NB4 (cell line): ENCODE measurements around the gene ANP32A.

Source experiments
- DNase-seq: peaks from one replicate; pipeline ENCODE4 v3.0.0; 2010; ENCODE audit warnings: low read depth
- H3K4me3 ChIP-seq: one replicate; pipeline ENCODE4 v1.5.1; 2011; ENCODE audit warnings: mild to moderate bottlenecking, low read depth, low read length, moderate library complexity
- CTCF ChIP-seq: IDR thresholded peaks from one replicate; pipeline ENCODE4 v1.5.1; 2012; ENCODE audit warnings: low read depth, low read length
- MAX ChIP-seq: IDR thresholded peaks from 2 replicates; pipeline ENCODE4 v1.6.1; 2011; ENCODE audit warnings: low read depth, low read length
- MYC ChIP-seq: IDR thresholded peaks from 2 replicates; pipeline ENCODE4 v1.6.1; 2011; ENCODE audit warnings: low read depth, low read length
- POLR2A ChIP-seq: IDR thresholded peaks from 2 replicates; pipeline ENCODE4 v1.6.1; 2011; ENCODE audit warnings: mild to moderate bottlenecking; ENCODE audit not compliant: insufficient read length; ENCODE audit errors: extremely low read depth

Gene ANP32A

DNA sequence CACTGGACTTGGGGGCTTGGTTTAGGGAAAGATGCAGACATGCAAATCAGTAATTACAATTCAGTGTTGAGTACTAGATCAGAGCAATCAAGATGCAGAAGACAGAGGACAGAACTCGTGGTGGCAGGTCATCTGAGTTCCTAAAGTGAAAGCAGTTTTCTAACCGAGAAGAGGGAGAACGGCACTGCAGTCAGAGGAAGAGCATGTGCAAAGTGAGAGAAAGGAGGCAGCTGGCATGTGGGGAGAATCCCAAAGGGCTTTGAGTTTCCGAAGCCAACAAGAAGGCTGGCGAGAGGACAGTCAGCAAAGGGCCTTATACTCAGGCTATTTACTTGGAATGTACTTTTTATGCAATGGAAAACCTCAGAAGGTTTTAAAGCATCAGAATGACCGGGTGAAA lies 87.0 kb downstream of the ANP32A start:
- H3K4me3 ChIP-seq: no peak overlapping the region
- no peak for DNase-seq
- no peak for TF ChIP-seq POLR2A
- TF ChIP-seq CTCF: no peak
- no peak for TF ChIP-seq MYC
- 0 out of 2 replicates have a peak, but pooled peaks have one; percentile 11 for TF ChIP-seq MAX

DNA sequence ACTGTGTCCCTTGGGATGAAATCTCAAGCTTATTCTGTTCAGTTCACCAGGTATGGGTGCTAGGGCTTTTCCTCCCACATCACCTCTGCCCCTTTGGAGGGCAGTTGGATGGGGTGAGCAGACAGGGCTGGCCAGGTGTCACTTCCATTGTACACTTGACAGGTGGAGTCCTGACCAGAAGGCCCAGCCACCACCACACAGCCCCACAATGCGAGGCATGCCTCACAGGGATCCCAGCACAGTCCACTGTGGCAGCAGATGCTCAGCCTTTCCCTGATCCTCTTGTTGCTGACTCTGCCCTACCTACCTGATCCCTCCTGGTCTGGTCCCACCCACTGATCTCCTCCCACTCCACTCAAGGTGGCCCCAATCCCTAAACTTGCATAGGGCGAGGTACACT lies 88.2 kb downstream of the ANP32A start:
- no peak overlapping the region for H3K4me3 ChIP-seq
- no peak for DNase-seq
- TF ChIP-seq MAX (no peak), POLR2A (no peak), MYC (no peak), CTCF (no peak)

- TF ChIP-seq MAX: no peak
- TF ChIP-seq POLR2A: no peak
- no peak for TF ChIP-seq CTCF
- TF ChIP-seq MYC: no peak
- H3K4me3 ChIP-seq: no peak overlapping the region
- DNase-seq: no peak
Observed at GRCh38 chr15:68730976-68731897, 89.5 kb downstream of the ANP32A start.

DNA sequence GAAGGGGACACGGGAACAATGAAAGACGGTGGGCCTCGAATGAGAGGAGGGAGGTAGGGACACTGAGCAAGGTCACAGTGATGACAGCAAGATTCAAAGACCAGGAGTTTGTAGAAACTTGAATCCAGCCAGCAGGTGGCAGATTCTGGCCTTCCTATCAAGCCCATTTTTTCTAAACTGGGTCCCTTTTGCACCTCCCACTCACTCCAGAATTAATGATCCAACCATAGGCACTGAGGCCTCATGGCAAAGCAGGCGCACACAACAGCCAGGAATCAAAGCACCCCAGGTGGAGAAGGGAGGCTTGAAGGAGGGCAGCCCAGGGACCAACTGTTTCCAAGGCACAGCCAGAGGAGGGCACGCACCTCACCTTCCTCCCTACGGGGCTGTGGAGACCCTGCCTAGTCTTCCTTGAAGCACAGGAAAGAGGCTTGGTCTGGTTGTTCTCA lies 90.2 kb downstream of the ANP32A start:
- no peak overlapping the region for H3K4me3 ChIP-seq
- TF ChIP-seq POLR2A (no peak), CTCF (peak; percentile 33), MAX (no peak), MYC (peak; percentile 25; the same call in 1 of the 2 replicates)
- peak; percentile 58 for DNase-seq

GRCh38 chr15:68729789-68730411 lies 90.8 kb downstream of the ANP32A start:
- H3K4me3 ChIP-seq: no peak overlapping the region
- DNase-seq: no peak
- TF ChIP-seq MAX (no peak), MYC (no peak), CTCF (no peak), POLR2A (no peak)
